Spleen (tissue), 11 donors: Measurements from ENCODE around the gene PLAAT3. TPM values are rescaled to one million over a fixed set of nuclear protein-coding genes. Genes with fewer than 3 reads are reported as not detected.

ENCODE experiments used
- DNase-seq: peaks from one replicate; pipeline ENCODE4 v3.0.0-alpha.2; 2020
- H3K27ac ChIP-seq, 8 donors: fragments of 200-600 bp; sonication (generic) in 7 of 8; 1 replicate in 4 of 8; 2 replicates in 4 of 8; pipeline versions ENCODE4 v1.5.0 to v1.8.0; 2016 to 2021; ENCODE audit warnings: inconsistent platforms in 4 of 8, mild to moderate bottlenecking in 4 of 8, moderate library complexity in 1 of 8
- H3K27me3 ChIP-seq, 7 donors: fragments of 200-600 bp; sonication (generic) in 6 of 7; replicated peaks in 1 of 7; 1 replicate in 4 of 7; 2 replicates in 3 of 7; pipeline versions ENCODE4 v1.5.0 to v1.8.0; 2016 to 2021; ENCODE audit warnings: inconsistent platforms in 3 of 7, mild to moderate bottlenecking in 1 of 7
- H3K36me3 ChIP-seq, 6 donors: fragments of 200-600 bp; sonication (generic) in 5 of 6; 1 replicate in 4 of 6; 2 replicates in 2 of 6; pipeline versions ENCODE4 v1.5.0 to v1.8.0; 2016 to 2021; ENCODE audit warnings: inconsistent platforms in 2 of 6
- H3K4me1 ChIP-seq, 6 donors: fragments of 200-600 bp; sonication (generic) in 5 of 6; 1 replicate in 3 of 6; 2 replicates in 3 of 6; pipeline versions ENCODE4 v1.5.0 to v1.8.0; 2016 to 2021; ENCODE audit warnings: inconsistent platforms in 3 of 6
- H3K4me3 ChIP-seq, 8 donors: fragments of 200-600 bp; sonication (generic) in 7 of 8; 1 replicate in 4 of 8; 2 replicates in 4 of 8; pipeline versions ENCODE4 v1.5.0 to v1.8.0; 2016 to 2021; ENCODE audit warnings: inconsistent platforms in 4 of 8, mild to moderate bottlenecking in 4 of 8, moderate library complexity in 2 of 8
- H3K9me3 ChIP-seq, 8 donors: fragments of 200-600 bp; sonication (generic) in 7 of 8; 1 replicate in 4 of 8; 2 replicates in 4 of 8; pipeline versions ENCODE4 v1.5.0 to v1.8.0; 2016 to 2021; ENCODE audit warnings: inconsistent platforms in 4 of 8
- POLR2A ChIP-seq, 3 donors: fragments of 450-650 bp; IDR thresholded peaks; one replicate each; pipeline ENCODE4 v1.5.1; 2017; ENCODE audit warnings: antibody characterized with exemption in 3 of 3, mild to moderate bottlenecking in 1 of 3
- POLR2AphosphoS5 ChIP-seq, 3 donors: sonication (generic); formaldehyde crosslinking; IDR thresholded peaks; one replicate each; pipeline ENCODE4 v1.5.1; 2017; ENCODE audit warnings: antibody characterized with exemption in 3 of 3
- WGBS, 5 donors: extraction: QIAGEN DNeasy Blood & Tissue Kit in 3 of 5; methylation state at CpG; one replicate each; pipeline versions ENCODE4 v1.1.5 to v1.1.7; 2013 to 2018; 5-methylcytosine and 5-hydroxymethylcytosine counted together
- intact Hi-C: fragments of 100-400 bp; cut with DNase I; formaldehyde crosslinking; loops from one replicate; pipeline ENCODE4 v1.15.0; 2023; ENCODE audit warnings: low total_unique reads
- polyA plus RNA-seq, 3 donors: library from polyadenylated mRNA; stranded (reverse); fragments of 200-250 nt; gene quantifications; one replicate each; pipeline ENCODE4 v1.2.1, GENCODE V29; 2013
- total RNA-seq, 7 donors: library from RNA; depleted of rRNA in 3 of 7; stranded (reverse); fragments of >200 nt in 3 of 7; fragmentation: NEBNext Ultra II Directional in 4 of 7; extraction: Animal tissue kit (Norgen Biotek cat#: 25700) in 4 of 7; gene quantifications; one replicate each; pipeline versions ENCODE4 v1.1.0 to v1.2.1, GENCODE V29; 2016 to 2021
- TF ChIP-seq, protein P1 (sequence below), 11 experiments: fragments of 200-600 bp in 7 of 11; fragments of 450-650 bp in 4 of 11; sonication (generic) in 4 of 11; IDR thresholded peaks in 8 of 11; conservative IDR thresholded peaks in 3 of 11; 1 replicate in 7 of 11; 2 replicates in 4 of 11; pipeline versions ENCODE4 v1.4.0 to v1.8.0; 2016 to 2021; ENCODE audit warnings: antibody characterized with exemption in 11 of 11, inconsistent platforms in 4 of 11, mild to moderate bottlenecking in 1 of 11
- donor health status: healthy with polysubstance abuse.
- donor health status: DM: no; HTN: no; CAD: no; lungs with moderate emphysema.
- donor health status: DM: no; HTN: no; CAD: no.
- donor health status: Bipolar disorder and iron deficiency.
- donor health status: healthy.
- donor health status: DM: no; HTN: no; CAD: no.
- donor health status: DM: yes; HTN: yes; CAD: no.

The PLAAT3 gene
- total and polyA plus RNA-seq, 10 donors = 14.5 to 35.1 (median 24.7) TPM

- Histone ChIP-seq H3K36me3 (peaks cover 0 to 3% (median 0%) of the 10 kb centered on the region in 6 donors), H3K27ac (peak overlapping the region; percentile 49 to 83 (median 72)), H3K27me3 (no peaks in the 10 kb centered on the region), H3K9me3 (peaks cover 0 to 10% (median 4%) of the 10 kb centered on the region in 8 donors), H3K4me3 (peak overlapping the region in 5 of 8 donors; percentile 3 to 54 (median 12)), H3K4me1 (peaks cover 0 to 27% (median 16%) of the 10 kb centered on the region in 6 donors)
- WGBS, 5 donors = 82 to 89% (median 83%) methylated on average over 10 of the region's 10 CpGs
- intact Hi-C loops = no loop called here
- TF ChIP-seq, protein P1, sequence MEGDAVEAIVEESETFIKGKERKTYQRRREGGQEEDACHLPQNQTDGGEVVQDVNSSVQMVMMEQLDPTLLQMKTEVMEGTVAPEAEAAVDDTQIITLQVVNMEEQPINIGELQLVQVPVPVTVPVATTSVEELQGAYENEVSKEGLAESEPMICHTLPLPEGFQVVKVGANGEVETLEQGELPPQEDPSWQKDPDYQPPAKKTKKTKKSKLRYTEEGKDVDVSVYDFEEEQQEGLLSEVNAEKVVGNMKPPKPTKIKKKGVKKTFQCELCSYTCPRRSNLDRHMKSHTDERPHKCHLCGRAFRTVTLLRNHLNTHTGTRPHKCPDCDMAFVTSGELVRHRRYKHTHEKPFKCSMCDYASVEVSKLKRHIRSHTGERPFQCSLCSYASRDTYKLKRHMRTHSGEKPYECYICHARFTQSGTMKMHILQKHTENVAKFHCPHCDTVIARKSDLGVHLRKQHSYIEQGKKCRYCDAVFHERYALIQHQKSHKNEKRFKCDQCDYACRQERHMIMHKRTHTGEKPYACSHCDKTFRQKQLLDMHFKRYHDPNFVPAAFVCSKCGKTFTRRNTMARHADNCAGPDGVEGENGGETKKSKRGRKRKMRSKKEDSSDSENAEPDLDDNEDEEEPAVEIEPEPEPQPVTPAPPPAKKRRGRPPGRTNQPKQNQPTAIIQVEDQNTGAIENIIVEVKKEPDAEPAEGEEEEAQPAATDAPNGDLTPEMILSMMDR (IDR thresholded peaks at IDR 0.05 in 8 of 11, conservative IDR thresholded peaks at IDR 0.05 in 3 of 11) = no peak
- TF ChIP-seq POLR2AphosphoS5 (IDR thresholded peaks at IDR 0.05) = no peak
- TF ChIP-seq POLR2A (IDR thresholded peaks at IDR 0.05) = no peak
- no peak for DNase-seq
Measured at GRCh38 chr11:63574856-63575602, 39.2 kb downstream of the PLAAT3 start.

DNA sequence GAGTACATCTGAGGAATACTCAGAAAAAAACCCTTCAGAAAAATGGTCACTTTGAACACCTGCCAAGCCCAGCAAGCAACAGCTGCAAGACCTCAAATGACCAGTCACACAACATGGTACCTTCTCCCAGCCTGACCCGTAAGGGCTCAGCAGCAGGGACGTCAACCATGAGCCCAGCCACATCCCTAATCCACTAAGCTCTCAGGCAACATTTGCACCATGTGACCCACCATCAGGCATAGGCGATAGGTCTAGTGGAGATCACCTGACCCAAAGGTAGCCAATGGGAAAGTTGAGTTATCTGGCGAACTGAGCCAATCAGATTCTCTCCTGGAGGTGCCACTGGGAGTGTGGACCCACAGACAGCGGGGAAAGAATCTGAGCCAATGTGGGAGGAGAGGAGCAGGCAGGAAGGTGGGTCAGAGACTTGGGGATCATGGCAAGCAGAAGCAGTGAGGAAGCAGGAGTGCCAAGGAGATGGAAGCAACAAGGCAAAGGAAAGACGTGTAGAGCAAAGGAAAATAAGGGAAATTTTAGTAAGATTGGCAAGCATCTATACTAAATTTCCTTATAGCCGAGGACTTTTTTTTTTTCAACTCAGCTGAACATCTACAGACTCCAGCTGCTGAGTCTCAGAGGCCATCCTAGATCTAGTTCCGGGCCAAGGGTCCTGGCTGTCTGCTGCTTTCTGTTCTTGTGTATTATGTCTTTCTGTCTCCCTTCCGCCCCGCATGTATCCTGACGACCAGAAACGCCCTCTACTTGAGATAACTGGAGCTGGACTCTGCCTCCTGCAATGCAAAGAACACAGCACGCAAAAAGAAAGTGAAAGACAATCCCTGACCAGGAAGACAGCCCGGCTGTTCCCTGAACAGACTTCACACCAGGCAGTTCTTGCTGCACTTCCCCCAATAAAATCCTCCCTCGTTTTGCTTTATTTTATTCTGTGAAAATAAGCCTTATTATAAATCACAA, 40.1 kb downstream of the PLAAT3 start:
- H3K27ac ChIP-seq = peak overlapping the region; percentile 49 to 83 (median 72)
- H3K27me3 ChIP-seq = no peaks in the 10 kb centered on the region
- H3K4me3 ChIP-seq = peak overlapping the region in 5 of 8 donors; percentile 3 to 54 (median 12)
- intact Hi-C loops = no loop called here
- peaks cover 0 to 27% (median 16%) of the 10 kb centered on the region in 6 donors for H3K4me1 ChIP-seq
- TF ChIP-seq POLR2A (IDR thresholded peaks at IDR 0.05) (no peak), POLR2AphosphoS5 (IDR thresholded peaks at IDR 0.05) (peak in 1 of 3 donors; percentile 41)
- TF ChIP-seq, protein P1 (IDR thresholded peaks at IDR 0.05 in 8 of 11, conservative IDR thresholded peaks at IDR 0.05 in 3 of 11) = peak in 4 of 11 experiments; percentile 9 to 24 (median 18)
- peaks cover 0 to 2% (median 0%) of the 10 kb centered on the region in 8 donors for H3K9me3 ChIP-seq
- WGBS, 5 donors = 40 to 43% (median 42%) methylated on average over 15 of the region's 15 CpGs
- no peak for DNase-seq
- H3K36me3 ChIP-seq = no peaks in the 10 kb centered on the region

GRCh38 chr11:63572026-63572688, 42.1 kb downstream of the PLAAT3 start:
- H3K9me3 ChIP-seq = no peaks in the 10 kb centered on the region
- H3K36me3 ChIP-seq = no peaks in the 10 kb centered on the region
- peaks cover 4 to 38% (median 26%) of the 10 kb centered on the region in 6 donors for H3K4me1 ChIP-seq
- WGBS, 5 donors = 34 to 45% (median 36%) methylated on average over 3 of the region's 3 CpGs
- no peak overlapping the region for H3K4me3 ChIP-seq
- intact Hi-C loops = no loop called here
- H3K27me3 ChIP-seq = no peaks in the 10 kb centered on the region
- TF ChIP-seq, protein P1 (IDR thresholded peaks at IDR 0.05 in 8 of 11, conservative IDR thresholded peaks at IDR 0.05 in 3 of 11) = no peak
- TF ChIP-seq POLR2AphosphoS5 (IDR thresholded peaks at IDR 0.05) = no peak
- no peak for TF ChIP-seq POLR2A (IDR thresholded peaks at IDR 0.05)
- no peak overlapping the region for H3K27ac ChIP-seq
- no peak for DNase-seq
